Right lobe of liver (tissue), 6 donors: ENCODE measurements around the gene SPPL2A. TPM values are rescaled to one million over a fixed set of nuclear protein-coding genes. Genes with fewer than 3 reads are reported as not detected.

Experiments
- ATAC-seq, 4 donors: fragments of 200-7000 bp; cut with Tn5 transposase; one replicate each; pipeline ENCODE4 v1.9.1; 2020; ENCODE audit warnings: mild to moderate bottlenecking in 4 of 4, moderate library complexity in 4 of 4
- DNase-seq, 3 donors: peaks; one replicate each; pipeline ENCODE4 v3.0.0-alpha.2; 2020
- H3K27ac ChIP-seq, 3 donors: fragments of 200-600 bp; one replicate each; pipeline ENCODE4 v1.8.0; 2022
- H3K27me3 ChIP-seq, 2 donors: fragments of 200-600 bp; one replicate each; pipeline ENCODE4 v1.8.0; 2022
- H3K36me3 ChIP-seq, 4 donors: fragments of 200-600 bp; sonication (generic) in 1 of 4; one replicate each; pipeline versions ENCODE4 v1.5.1 to v1.8.0; 2017 to 2022; ENCODE audit warnings: control low read depth in 1 of 4
- H3K4me1 ChIP-seq, 4 donors: fragments of 200-600 bp; sonication (generic) in 1 of 4; one replicate each; pipeline versions ENCODE4 v1.5.1 to v1.8.0; 2017 to 2022; ENCODE audit warnings: control low read depth in 1 of 4
- H3K4me3 ChIP-seq, 3 donors: fragments of 200-600 bp; one replicate each; pipeline ENCODE4 v1.8.0; 2022
- H3K9me3 ChIP-seq, 4 donors: fragments of 200-600 bp; sonication (generic) in 1 of 4; one replicate each; pipeline versions ENCODE4 v1.5.1 to v1.8.0; 2017 to 2022; ENCODE audit warnings: control low read depth in 1 of 4
- CTCF ChIP-seq, 4 donors: fragments of 200-600 bp in 3 of 4; fragments of 450-650 bp in 1 of 4; IDR thresholded peaks; one replicate each; pipeline versions ENCODE4 v1.5.1 to v1.8.0; 2016 to 2022; ENCODE audit warnings: antibody characterized with exemption in 4 of 4, mild to moderate bottlenecking in 2 of 4
- POLR2A ChIP-seq: fragments of 450-650 bp; IDR thresholded peaks from one replicate; pipeline ENCODE4 v1.6.1; 2017; ENCODE audit warnings: antibody characterized with exemption, mild to moderate bottlenecking
- WGBS: methylation state at CpG from one replicate; pipeline ENCODE4 v1.1.6; 2018; ENCODE audit warnings: low coverage, low lambda C conversion rate; ENCODE audit not compliant: insufficient coverage; ENCODE audit errors: missing lambda C conversion rate; 5-methylcytosine and 5-hydroxymethylcytosine counted together
- intact Hi-C, 2 donors: fragments of 100-400 bp; cut with DNase I; formaldehyde crosslinking; loops; one replicate each; pipeline versions ENCODE4 v1.11.2 to v1.14.1; 2022
- total RNA-seq, 6 experiments: library from RNA; depleted of rRNA in 2 of 6; stranded (reverse); fragments of >200 nt in 2 of 6; fragmentation: NEBNext Ultra II Directional in 3 of 6; extraction: Animal tissue kit (Norgen Biotek cat#: 25700) in 3 of 6; gene quantifications; one replicate each; pipeline versions ENCODE4 v1.1.0 to v1.2.4, GENCODE V29; 2016 to 2023
- donor health status: DM: no; HTN: yes; CAD: no.
- donor health status: DM: no; HTN: no; CAD: no.
- donor health status: DM: no; HTN: no; CAD: no.
- donor health status: DM: no; HTN: yes; CAD: no.
- donor health status: DM: no; HTN: yes; CAD: no.

SPPL2A gene
- total RNA-seq, 6 experiments from 2014 or later: 94.0 to 239 (median 120) TPM

GRCh38 chr15:50735156-50735555, 30.4 kb downstream of the SPPL2A start:
- Histone ChIP-seq H3K9me3 (no peaks in the 10 kb centered on the region), H3K27ac (no peak overlapping the region), H3K27me3 (no peaks in the 10 kb centered on the region), H3K4me1 (no peaks in the 10 kb centered on the region), H3K4me3 (no peak overlapping the region), H3K36me3 (peaks cover 0 to 81% (median 14%) of the 10 kb centered on the region in 4 donors)
- ATAC-seq (no peak), DNase-seq (no peak)
- intact Hi-C loops: no loop called here
- TF ChIP-seq CTCF (IDR thresholded peaks at IDR 0.05) (no peak), POLR2A (no peak)
- WGBS: 91% methylated on average over 4 of the region's 4 CpGs

- Histone ChIP-seq H3K9me3 (no peaks in the 10 kb centered on the region), H3K27ac (peak overlapping the region in 1 of 3 donors; percentile 16), H3K4me3 (no peak overlapping the region), H3K36me3 (peaks cover 0 to 32% (median 7%) of the 10 kb centered on the region in 4 donors), H3K27me3 (no peaks in the 10 kb centered on the region), H3K4me1 (peaks cover 0 to 17% (median 8%) of the 10 kb centered on the region in 4 donors)
- ATAC-seq (peak; percentile 44 to 88 (median 72)), DNase-seq (no peak)
- WGBS: 63% methylated on average over 1 of the region's 1 CpG
- intact Hi-C loops: no loop called here
- TF ChIP-seq POLR2A (no peak), CTCF (IDR thresholded peaks at IDR 0.05) (no peak)
These were observed 39.2 kb downstream of the SPPL2A start for GRCh38 chr15:50726315-50726714.

- TF ChIP-seq POLR2A: no peak
- no peak for TF ChIP-seq CTCF (IDR thresholded peaks at IDR 0.05)
- Histone ChIP-seq H3K36me3 (peaks cover 0 to 28% (median 3%) of the 10 kb centered on the region in 4 donors), H3K27me3 (no peaks in the 10 kb centered on the region), H3K4me3 (no peak overlapping the region), H3K4me1 (peaks cover 0 to 22% (median 6%) of the 10 kb centered on the region in 4 donors), H3K27ac (peak overlapping the region; percentile 48 to 78 (median 64)), H3K9me3 (no peaks in the 10 kb centered on the region)
- WGBS: 25% methylated on average over 1 of the region's 1 CpG
- intact Hi-C loops: no loop called here
- DNase-seq (peak in 2 of 3 donors; percentile 58 to 75), ATAC-seq (peak; percentile 96 to 98 (median 97))
These were observed 46.8 kb downstream of the SPPL2A start for GRCh38 chr15:50718700-50719125.

GRCh38 chr15:50712018-50712417, 53.5 kb downstream of the SPPL2A start:
- intact Hi-C loops: no loop called here
- ATAC-seq (peak in 2 of 4 donors; percentile 33 to 57), DNase-seq (no peak)
- Histone ChIP-seq H3K36me3 (peaks cover 0 to 8% (median 2%) of the 10 kb centered on the region in 4 donors), H3K27me3 (no peaks in the 10 kb centered on the region), H3K9me3 (no peaks in the 10 kb centered on the region), H3K27ac (no peak overlapping the region), H3K4me3 (no peak overlapping the region), H3K4me1 (peaks cover 0 to 9% (median 2%) of the 10 kb centered on the region in 4 donors)
- WGBS: 54% methylated on average over 3 of the region's 3 CpGs
- no peak for TF ChIP-seq POLR2A
- no peak for TF ChIP-seq CTCF (IDR thresholded peaks at IDR 0.05)

GRCh38 chr15:50710585-50710984, 54.9 kb downstream of the SPPL2A start:
- peaks cover 0 to 8% (median 2%) of the 10 kb centered on the region in 4 donors for H3K36me3 ChIP-seq

More at GRCh38 chr15:50710585-50710984, 54.9 kb downstream of the SPPL2A start:
- no peaks in the 10 kb centered on the region for H3K9me3 ChIP-seq
- no peak overlapping the region for H3K27ac ChIP-seq
- H3K4me3 ChIP-seq: no peak overlapping the region
- no peak for TF ChIP-seq CTCF (IDR thresholded peaks at IDR 0.05)
- no peak for TF ChIP-seq POLR2A
- no peaks in the 10 kb centered on the region for H3K27me3 ChIP-seq
- intact Hi-C loops: no loop called here
- H3K4me1 ChIP-seq: peaks cover 0 to 9% (median 2%) of the 10 kb centered on the region in 4 donors
- no peak for ATAC-seq
- no peak for DNase-seq
